Ascending aorta (tissue), 2 donors: ENCODE results near the gene USP35. TPM values are rescaled to one million over a fixed set of nuclear protein-coding genes. Genes with fewer than 3 reads are reported as not detected.

ENCODE experiments used
- DNase-seq, 2 donors: peaks; one replicate each; pipeline ENCODE4 v3.0.0-alpha.2; 2019; ENCODE audit warnings: low spot score in 2 of 2
- H3K27ac ChIP-seq, 2 donors: fragments of 200-600 bp; sonication (generic); one replicate each; pipeline ENCODE4 v1.5.1; 2016 to 2017; ENCODE audit warnings: mild to moderate bottlenecking in 1 of 2
- H3K27me3 ChIP-seq: fragments of 200-600 bp; sonication (generic); one replicate; pipeline ENCODE4 v1.5.1; 2017
- H3K36me3 ChIP-seq, 2 donors: fragments of 200-600 bp; sonication (generic); one replicate each; pipeline ENCODE4 v1.5.1; 2016
- H3K4me1 ChIP-seq, 2 donors: fragments of 200-600 bp; sonication (generic); one replicate each; pipeline ENCODE4 v1.5.1; 2016 to 2017; ENCODE audit warnings: mild to moderate bottlenecking in 1 of 2
- H3K4me3 ChIP-seq, 2 donors: fragments of 200-600 bp; sonication (generic); one replicate each; pipeline ENCODE4 v1.5.1; 2016 to 2017; ENCODE audit warnings: mild to moderate bottlenecking in 1 of 2
- H3K9me3 ChIP-seq, 2 donors: fragments of 200-600 bp; sonication (generic); one replicate each; pipeline ENCODE4 v1.5.1; 2016
- CTCF ChIP-seq, 3 experiments: fragments of 200-600 bp in 2 of 3; fragments of 450-650 bp in 1 of 3; sonication (generic) in 2 of 3; IDR thresholded peaks; one replicate each; pipeline ENCODE4 v1.5.1; 2016 to 2019; ENCODE audit warnings: antibody characterized with exemption in 3 of 3, mild to moderate bottlenecking in 1 of 3, moderate library complexity in 1 of 3
- intact Hi-C: fragments of 100-400 bp; cut with DNase I; formaldehyde crosslinking; loops from one replicate; pipeline ENCODE4 v1.15.1; 2023
- total RNA-seq: library from RNA; depleted of rRNA; stranded (reverse); fragments of >200 nt; gene quantifications from one replicate; pipeline ENCODE4 v1.1.0, GENCODE V29; 2016

USP35 gene
- total RNA-seq, 1 donor from 2014 or later, result 34.0 TPM

- H3K4me1 ChIP-seq, result peaks cover 0 to 11% of the 10 kb centered on the region in 2 donors
- no peak overlapping the region for H3K4me3 ChIP-seq
- H3K36me3 ChIP-seq, result peaks cover 46 to 50% of the 10 kb centered on the region in 2 donors
- intact Hi-C loops, result loop anchor here (5.0 kb wide), 1 partner anchor 335 kb away; no protein-coding TSS in a partner anchor
- H3K27ac ChIP-seq, result peak overlapping the region in 1 of 2 donors; percentile 31
- no peaks in the 10 kb centered on the region for H3K27me3 ChIP-seq
- no peaks in the 10 kb centered on the region for H3K9me3 ChIP-seq
- DNase-seq, result peak in 1 of 2 donors; percentile 48
- no peak for TF ChIP-seq CTCF (IDR thresholded peaks at IDR 0.05)
Observed at GRCh38 chr11:78226684-78227680, 38.3 kb downstream of the USP35 start.

- H3K9me3 ChIP-seq, result no peaks in the 10 kb centered on the region
- peaks cover 0 to 18% of the 10 kb centered on the region in 2 donors for H3K4me1 ChIP-seq
- intact Hi-C loops, result loop anchor here (2.0 to 5.0 kb wide), 2 partner anchors 193 to 334 kb away; no protein-coding TSS in a partner anchor
- TF ChIP-seq CTCF (IDR thresholded peaks at IDR 0.05), result no peak
- peaks cover 37 to 41% of the 10 kb centered on the region in 2 donors for H3K36me3 ChIP-seq
- peak in 1 of 2 donors; percentile 39 for DNase-seq
- no peak overlapping the region for H3K4me3 ChIP-seq
- no peaks in the 10 kb centered on the region for H3K27me3 ChIP-seq
- peak overlapping the region in 1 of 2 donors; percentile 31 for H3K27ac ChIP-seq
Observed at GRCh38 chr11:78227921-78228320, 39.2 kb downstream of the USP35 start.

GRCh38 chr11:78228467-78228866 lies 39.7 kb downstream of the USP35 start:
- Histone ChIP-seq H3K4me1 (peaks cover 0 to 20% of the 10 kb centered on the region in 2 donors), H3K36me3 (peaks cover 32 to 35% of the 10 kb centered on the region in 2 donors), H3K27ac (peak overlapping the region in 1 of 2 donors; percentile 31), H3K4me3 (no peak overlapping the region), H3K27me3 (no peaks in the 10 kb centered on the region), H3K9me3 (no peaks in the 10 kb centered on the region)
- intact Hi-C loops, result loop anchor here (2.0 to 5.0 kb wide), 2 partner anchors 192 to 334 kb away; no protein-coding TSS in a partner anchor
- peak; percentile 21 to 59 (median 26) for TF ChIP-seq CTCF (IDR thresholded peaks at IDR 0.05)
- peak in 1 of 2 donors; percentile 61 for DNase-seq

GRCh38 chr11:78229106-78229505 lies 40.4 kb downstream of the USP35 start:
- Histone ChIP-seq H3K4me3 (no peak overlapping the region), H3K4me1 (peaks cover 0 to 20% of the 10 kb centered on the region in 2 donors), H3K36me3 (peaks cover 25 to 29% of the 10 kb centered on the region in 2 donors), H3K9me3 (no peaks in the 10 kb centered on the region), H3K27me3 (no peaks in the 10 kb centered on the region), H3K27ac (peak overlapping the region; percentile 51 to 77)
- no peak for TF ChIP-seq CTCF (IDR thresholded peaks at IDR 0.05)
- peak in 1 of 2 donors; percentile 34 for DNase-seq
- intact Hi-C loops, result loop anchor here (2.0 to 5.0 kb wide), 2 partner anchors 192 to 333 kb away; no protein-coding TSS in a partner anchor

- peak in 1 of 2 donors; percentile 39 for DNase-seq
- TF ChIP-seq CTCF (IDR thresholded peaks at IDR 0.05), result no peak
- H3K4me1 ChIP-seq, result peaks cover 0 to 20% of the 10 kb centered on the region in 2 donors
- H3K9me3 ChIP-seq, result no peaks in the 10 kb centered on the region
- H3K27me3 ChIP-seq, result no peaks in the 10 kb centered on the region
- no peak overlapping the region for H3K4me3 ChIP-seq
- intact Hi-C loops, result no loop called here
- H3K36me3 ChIP-seq, result peaks cover 13 to 17% of the 10 kb centered on the region in 2 donors
- peak overlapping the region; percentile 50 to 77 for H3K27ac ChIP-seq
Observed at GRCh38 chr11:78230161-78230877, 41.6 kb downstream of the USP35 start.
